MM.1S (cell line): ENCODE measurements around the gene FOXL2NB.

Experiments used
- CTCF ChIP-seq: fragments of 300-600 bp; sonication (generic); IDR thresholded peaks from 2 replicates; pipeline ENCODE4 v1.5.1; 2016; ENCODE audit warnings: antibody characterized with exemption, low read length, mixed read lengths
- EZH2phosphoT487 ChIP-seq: fragments of 300-600 bp; sonication (generic); IDR thresholded peaks from 2 replicates; pipeline ENCODE4 v1.6.1; 2018; ENCODE audit warnings: antibody characterized with exemption, low read length

- no peak for TF ChIP-seq EZH2phosphoT487
- TF ChIP-seq CTCF: no peak
Observed at GRCh38 chr3:138950006-138950644, 3.1 kb downstream of the FOXL2NB start.
